ENCODE measurements around the gene OGT. TPM values are rescaled to one million over a fixed set of nuclear protein-coding genes. Genes with fewer than 3 reads are reported as not detected.
"Not testable (repeated sequence)": the region's sequence is repeated elsewhere in the genome, so short reads cannot be mapped to it uniquely, and the experiment has no call there.

The OGT gene
- polyA plus RNA-seq, 2 of the 4 experiments (the other 2 are of a cell fraction), result 42.7 to 290 TPM

- TF ChIP-seq MAFK (IDR thresholded peaks at IDR 0.05; ENCODE audit: partially characterized antibody), result peak; percentile 81
- POLR2A ChIA-PET; H3K9me3 ChIP-seq; ATAC-seq; H3K4me1 ChIP-seq; H3K4me2 ChIP-seq; CTCF ChIA-PET; H3K27ac ChIP-seq; DNase-seq (ENCODE audit: low read depth in 1 of 2, low spot score in 1 of 2); FAIRE-seq; H3K4me3 ChIP-seq: not testable (repeated sequence)
- 79% methylated on average over 5 of the region's 5 CpGs for WGBS (ENCODE audit: missing lambda C conversion rate)
These were observed 30.8 kb upstream of the OGT start for GRCh38 chrX:71502080-71502479.

GRCh38 chrX:71504346-71504745 is 28.6 kb upstream of the OGT start:
- 80% methylated on average over 1 of the region's 1 CpG for WGBS (ENCODE audit: missing lambda C conversion rate)
- Histone ChIP-seq H3K4me3 (no peak overlapping the region), H3K4me1 (no peaks in the 10 kb centered on the region), H3K4me2 (no peak overlapping the region), H3K9me3 (no peaks in the 10 kb centered on the region), H3K27ac (no peak overlapping the region)
- ChIA-PET POLR2A (no interaction called here), CTCF (no interaction called here)
- no peak for TF ChIP-seq BHLHE40 (IDR thresholded peaks at IDR 0.05; ENCODE audit: low read depth, low read length)
- TF ChIP-seq JUN (IDR thresholded peaks at IDR 0.05), result no peak
- TF ChIP-seq, protein P1, sequence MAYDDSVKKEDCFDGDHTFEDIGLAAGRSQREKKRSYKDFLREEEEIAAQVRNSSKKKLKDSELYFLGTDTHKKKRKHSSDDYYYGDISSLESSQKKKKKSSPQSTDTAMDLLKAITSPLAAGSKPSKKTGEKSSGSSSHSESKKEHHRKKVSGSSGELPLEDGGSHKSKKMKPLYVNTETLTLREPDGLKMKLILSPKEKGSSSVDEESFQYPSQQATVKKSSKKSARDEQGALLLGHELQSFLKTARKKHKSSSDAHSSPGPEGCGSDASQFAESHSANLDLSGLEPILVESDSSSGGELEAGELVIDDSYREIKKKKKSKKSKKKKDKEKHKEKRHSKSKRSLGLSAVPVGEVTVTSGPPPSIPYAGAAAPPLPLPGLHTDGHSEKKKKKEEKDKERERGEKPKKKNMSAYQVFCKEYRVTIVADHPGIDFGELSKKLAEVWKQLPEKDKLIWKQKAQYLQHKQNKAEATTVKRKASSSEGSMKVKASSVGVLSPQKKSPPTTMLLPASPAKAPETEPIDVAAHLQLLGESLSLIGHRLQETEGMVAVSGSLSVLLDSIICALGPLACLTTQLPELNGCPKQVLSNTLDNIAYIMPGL (CRISPR knock-in tag; IDR thresholded peaks at IDR 0.05; ENCODE audit: borderline replicate concordance), result no peak
- FAIRE-seq, result no peak
- no peak for DNase-seq (ENCODE audit: low read depth in 1 of 2, low spot score in 1 of 2)
- no peak for ATAC-seq

DNA sequence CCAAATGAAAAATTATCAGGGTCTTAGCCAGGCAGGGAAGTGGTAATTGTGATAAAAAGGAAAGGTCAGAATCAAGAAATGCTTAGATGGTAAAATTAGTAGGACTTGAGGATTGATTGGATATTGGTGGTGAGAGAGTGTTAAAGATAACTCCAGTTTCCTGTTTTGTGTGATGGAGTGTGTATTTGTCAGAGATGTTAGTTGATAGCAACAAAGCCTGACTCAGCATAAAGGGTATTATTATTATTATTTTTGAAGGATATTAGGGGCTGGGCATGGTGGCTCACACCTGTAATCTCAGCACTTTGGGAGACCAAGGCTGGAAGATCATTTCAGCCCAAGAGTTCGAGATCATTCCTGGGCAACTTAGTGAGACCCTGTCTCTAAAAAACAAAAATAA is 23.6 kb upstream of the OGT start:
- Histone ChIP-seq H3K9me3 (no peaks in the 10 kb centered on the region), H3K4me1 (no peaks in the 10 kb centered on the region), H3K4me3 (no peak overlapping the region), H3K4me2 (no peak overlapping the region), H3K27ac (no peak overlapping the region)
- no peak for ATAC-seq
- TF ChIP-seq MAFK (IDR thresholded peaks at IDR 0.05; ENCODE audit: partially characterized antibody) (peak; percentile 76), ELK1 (IDR thresholded peaks at IDR 0.05; ENCODE audit: low read depth, low read length) (no peak), SREBF2 (IDR thresholded peaks at IDR 0.05) (no peak)
- CTCF ChIA-PET, result no interaction called here
- POLR2A ChIA-PET, result no interaction called here
- FAIRE-seq, result no peak
- WGBS (ENCODE audit: missing lambda C conversion rate), result 38% methylated on average over 1 of the region's 1 CpG
- DNase-seq (ENCODE audit: low read depth in 1 of 2, low spot score in 1 of 2), result no peak

- no peak overlapping the region for H3K4me3 ChIP-seq
- TF ChIP-seq, protein P1 (CRISPR knock-in tag; IDR thresholded peaks at IDR 0.05; ENCODE audit: borderline replicate concordance), result no peak
- TF ChIP-seq NR3C1 (IDR thresholded peaks at IDR 0.05) (no peak), RCOR1 (IDR thresholded peaks at IDR 0.05; ENCODE audit: low read depth, low read length) (no peak), TFCP2L1 (CRISPR knock-in tag; IDR thresholded peaks at IDR 0.05) (no peak), ZC3H11A (IDR thresholded peaks at IDR 0.05) (no peak), ELK1 (IDR thresholded peaks at IDR 0.05; ENCODE audit: low read depth, low read length) (no peak), FOSL2 (IDR thresholded peaks at IDR 0.05) (no peak), FOSL2 (CRISPR knock-in tag; IDR thresholded peaks at IDR 0.05) (no peak), HOXA7 (CRISPR knock-in tag; IDR thresholded peaks at IDR 0.05) (no peak), JUN (IDR thresholded peaks at IDR 0.05) (no peak), MAFK (IDR thresholded peaks at IDR 0.05; ENCODE audit: partially characterized antibody) (no peak), BCL3 (IDR thresholded peaks at IDR 0.05) (no peak), RARB (CRISPR knock-in tag; IDR thresholded peaks at IDR 0.05) (no peak), SREBF2 (IDR thresholded peaks at IDR 0.05) (no peak), CHD2 (IDR thresholded peaks at IDR 0.05; ENCODE audit: low read length, partially characterized antibody) (no peak), HOXB5 (CRISPR knock-in tag; IDR thresholded peaks at IDR 0.05) (no peak)
- ATAC-seq (no peak), DNase-seq (ENCODE audit: low read depth in 1 of 2, low spot score in 1 of 2) (no peak), FAIRE-seq (no peak)
- H3K4me1 ChIP-seq, result no peaks in the 10 kb centered on the region
- POLR2A ChIA-PET, result interaction anchor here (0.6 to 0.8 kb wide), 2 partner anchors 22 to 80 kb away, joined by 3 to 4 read pairs; partner anchors contain the start of gene OGT
- CTCF ChIA-PET, result no interaction called here
- H3K9me3 ChIP-seq, result no peaks in the 10 kb centered on the region
- no peak overlapping the region for H3K27ac ChIP-seq
- 95% methylated on average over 2 of the region's 2 CpGs for WGBS (ENCODE audit: missing lambda C conversion rate)
- no peak overlapping the region for H3K4me2 ChIP-seq
These were observed 22.7 kb upstream of the OGT start for GRCh38 chrX:71510161-71510560.

GRCh38 chrX:71513731-71514130 is 19.2 kb upstream of the OGT start:
- 89% methylated on average over 4 of the region's 4 CpGs for WGBS (ENCODE audit: missing lambda C conversion rate)
- H3K4me3 ChIP-seq; H3K4me1 ChIP-seq; ATAC-seq; POLR2A ChIA-PET; FAIRE-seq; H3K27ac ChIP-seq; DNase-seq (ENCODE audit: low read depth in 1 of 2, low spot score in 1 of 2); H3K4me2 ChIP-seq; CTCF ChIA-PET; H3K9me3 ChIP-seq: not testable (repeated sequence)

All from A549 (cell line).